Hair follicular keratinocyte (primary cell): Measurements from ENCODE around the gene COPS7B. TPM values are rescaled to one million over a fixed set of nuclear protein-coding genes. Genes with fewer than 3 reads are reported as not detected.

Experiments used
- total RNA-seq: library from RNA; depleted of rRNA; stranded (reverse); fragments of >200 nt; gene quantifications from 2 replicates; pipeline ENCODE4 v1.2.3, GENCODE V29; 2015

Gene COPS7B
- total RNA-seq: 29.1 and 32.8 TPM in 2 replicates

DNA sequence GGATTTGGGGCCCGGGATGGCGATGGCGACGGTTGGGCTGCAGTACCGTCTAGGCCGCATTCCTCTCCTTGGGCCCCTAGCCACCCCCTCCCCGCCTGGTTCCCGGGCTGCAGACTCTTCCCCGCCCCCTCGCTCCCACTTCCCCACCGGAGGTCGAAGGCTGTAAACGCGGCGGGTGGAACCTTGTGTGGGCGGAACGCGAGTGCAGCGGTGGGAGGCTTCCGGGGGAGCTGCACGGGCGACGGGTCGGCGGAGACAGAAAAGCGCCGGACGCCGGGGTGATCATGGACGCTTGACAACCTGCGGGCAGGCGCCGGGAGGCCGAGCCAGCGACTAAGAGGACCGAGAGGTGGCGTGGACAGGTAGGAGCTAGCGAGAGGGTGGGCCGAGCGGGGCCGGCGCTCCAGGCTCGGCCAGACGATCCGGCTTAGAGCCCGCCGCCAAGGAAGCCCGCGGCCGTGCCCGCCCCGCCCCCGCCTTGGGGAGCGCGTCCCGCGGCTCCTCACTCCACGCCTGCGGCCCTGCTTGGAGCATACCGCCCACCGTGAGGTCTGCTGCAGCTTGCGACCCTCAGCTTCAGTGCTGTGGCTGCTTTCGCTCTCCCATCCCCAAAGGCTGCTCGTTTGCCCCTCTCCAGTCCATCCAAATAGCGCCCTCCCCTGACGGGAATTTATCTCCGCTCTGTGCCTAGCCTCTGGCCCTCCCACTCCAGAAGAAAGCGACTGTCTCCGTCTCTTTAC, at the start of gene COPS7B:
TSS of gene COPS7B (plus strand) at position 269 of the 740 bp plus-strand sequence. CDS start 2,126 bp downstream, outside the sequence.

GRCh38 chr2:231780909-231781797, 5.1 kb upstream of the COPS7B start, which contains the start of gene PDE6D:
Gene PDE6D, minus strand, starts transcription at chr2:231781282. Its CDS starts 168 bp downstream, at chr2:231781114.

Other genes starting within 250 kb of the COPS7B start
- gene TEX44, start 193.6 kb upstream of the COPS7B start, total RNA-seq: not detected in 2 replicates
- gene PTMA, start 77.9 kb upstream of the COPS7B start, total RNA-seq: 789 and 1,409 TPM in 2 replicates
- 27.3 and 28.2 TPM in 2 replicates for gene PDE6D, start 5.2 kb upstream of the COPS7B start, total RNA-seq
- gene NPPC, start 140.0 kb downstream of the COPS7B start, total RNA-seq: not detected in 2 replicates
- 10.4 and 17.8 TPM in 2 replicates for gene DIS3L2, start 175.3 kb downstream of the COPS7B start, total RNA-seq